Activated T-cell treated with anti-CD3 and anti-CD28 coated beads for 24 hours (primary cell): ENCODE measurements around the gene KYAT1.
A peak's percentile ranks its signal among the peaks of the same experiment; 100 is the strongest.

Source experiments
- DNase-seq: peaks from one replicate; pipeline ENCODE4 v3.0.0-alpha.2; 2020; ENCODE audit warnings: low read depth

KYAT1 gene

GRCh38 chr9:128838338-128838737, 43.4 kb downstream of the KYAT1 start:
- no peak for DNase-seq

DNA sequence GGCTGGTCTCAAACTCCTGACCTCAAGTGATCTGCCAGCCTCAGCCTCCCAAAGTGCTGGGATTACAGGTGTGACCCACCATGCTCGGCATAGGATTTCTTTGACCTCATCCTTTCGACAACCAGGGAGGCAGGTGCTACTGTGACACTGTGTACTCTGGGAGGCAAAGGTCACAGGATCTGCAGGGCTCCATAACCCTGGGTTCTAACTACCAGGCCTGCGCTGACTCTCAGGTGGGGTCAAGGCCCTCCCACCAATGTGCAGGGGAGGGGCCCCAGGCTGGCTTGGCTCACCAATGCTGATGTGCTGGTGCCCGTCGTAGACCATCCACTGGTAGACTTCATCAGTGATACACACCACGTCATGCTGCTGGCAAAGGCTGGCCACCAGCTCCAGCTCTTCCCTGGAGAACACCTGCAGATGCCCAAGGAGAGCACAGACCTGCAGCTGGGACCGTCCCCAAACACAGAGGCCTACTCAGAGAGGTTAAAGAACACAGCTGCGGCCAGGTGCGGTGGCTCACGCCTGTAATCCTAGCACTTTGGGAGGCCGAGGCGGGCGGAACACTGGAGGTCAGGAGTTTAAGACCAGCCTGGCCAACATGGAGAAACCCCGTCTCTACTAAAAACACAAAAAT, 45.1 kb downstream of the KYAT1 start:
- DNase-seq: no peak

- no peak for DNase-seq
These were observed 46.2 kb downstream of the KYAT1 start for GRCh38 chr9:128835246-128836210.

DNA sequence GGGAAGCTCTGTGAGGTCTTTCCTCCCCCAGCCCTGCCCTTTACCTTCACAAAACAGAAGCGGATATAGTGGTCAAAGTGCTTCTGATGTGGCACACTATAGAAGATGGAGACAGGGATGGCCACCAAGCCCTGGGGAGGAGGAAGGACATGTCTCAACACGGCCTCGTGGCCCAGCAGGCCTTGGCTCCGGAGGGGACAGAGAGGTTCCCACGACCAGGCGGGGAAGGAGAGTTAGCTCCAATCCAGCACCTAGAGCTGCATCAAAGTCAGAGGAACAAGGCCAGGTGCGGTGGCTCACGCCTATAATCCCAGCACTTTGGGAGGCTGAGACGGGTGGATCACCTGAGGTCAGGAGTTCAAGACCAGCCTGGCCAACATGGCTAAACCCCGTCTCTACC, 48.1 kb downstream of the KYAT1 start:
- no peak for DNase-seq

DNA sequence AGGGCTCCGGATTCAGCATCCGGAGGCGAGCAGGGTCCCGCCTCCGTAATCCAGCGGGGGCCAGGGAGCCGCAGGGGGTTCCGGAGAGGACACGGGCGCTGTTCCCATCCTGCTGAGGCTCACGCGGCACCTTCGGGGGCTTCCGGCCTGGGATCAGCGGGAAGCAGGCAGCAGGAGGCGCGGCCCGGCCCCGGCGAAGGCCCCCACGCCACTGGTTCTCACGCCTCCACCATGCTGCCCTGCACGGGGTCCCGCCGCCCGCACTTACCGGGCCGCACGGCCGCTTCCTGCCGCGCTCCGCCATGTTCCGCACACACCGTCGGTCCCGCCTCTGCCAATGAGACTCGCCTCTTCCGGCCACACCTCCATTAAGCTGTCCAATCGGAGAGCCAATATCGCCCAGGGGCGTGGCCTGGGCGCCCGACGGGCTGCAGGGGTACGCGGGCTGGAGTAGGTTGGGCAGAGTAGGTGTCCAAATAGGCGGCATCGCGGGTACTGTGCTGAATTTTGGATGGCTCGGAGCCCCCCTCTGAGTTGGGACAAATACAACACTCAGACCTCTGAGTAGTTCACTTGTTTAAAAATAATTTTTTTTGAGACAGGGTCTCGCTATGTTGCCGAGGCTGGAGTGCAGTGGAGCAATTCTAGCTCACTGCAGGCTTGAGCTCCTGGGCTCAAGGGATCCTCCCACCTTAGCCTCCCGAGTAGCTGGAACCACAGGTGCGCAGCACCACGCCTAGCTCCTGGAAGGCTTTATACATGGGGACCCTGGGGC, 52.1 kb downstream of the KYAT1 start, which contains the start of gene SPOUT1:
Gene SPOUT1 (minus strand): TSS at position 318 of the 775 bp plus-strand sequence. CDS start 14 bp downstream, at position 304.
- peak; percentile 93 for DNase-seq

DNA sequence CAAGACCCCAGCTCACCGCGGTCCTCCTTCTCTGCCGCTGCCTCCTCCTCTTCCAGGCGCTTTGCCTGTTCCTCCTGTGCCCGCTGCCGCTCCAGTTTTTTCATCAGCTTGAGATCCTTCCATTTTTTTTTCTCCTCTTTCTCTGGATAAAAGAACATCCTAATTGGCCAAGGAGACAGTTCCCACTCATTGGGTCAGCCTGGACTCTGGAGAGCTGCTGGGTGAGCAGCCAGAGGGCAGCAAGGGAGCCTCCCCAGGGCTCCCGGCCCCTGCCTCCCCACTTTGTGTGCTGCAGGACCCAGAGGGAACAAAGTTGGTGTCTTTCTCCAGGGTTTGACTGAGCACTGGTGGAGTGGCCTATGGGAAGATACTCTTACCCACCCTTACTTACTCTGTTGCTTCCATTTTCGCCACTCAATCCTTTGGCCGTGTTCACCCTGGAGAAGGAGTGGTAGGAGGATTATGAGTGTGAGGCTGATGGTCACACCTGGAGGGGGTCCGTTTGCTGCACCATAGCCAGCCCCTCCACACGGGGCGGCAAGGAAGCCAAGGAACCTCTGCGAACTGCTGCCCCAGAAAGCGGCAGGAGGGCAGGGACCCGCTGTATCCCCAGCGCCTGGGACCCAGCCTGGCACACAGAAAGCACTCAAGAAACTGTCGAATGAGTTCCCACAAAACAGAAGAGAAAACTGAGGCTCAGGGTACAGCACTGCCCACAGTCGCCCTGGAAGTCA, 52.9 kb downstream of the KYAT1 start:
- DNase-seq: no peak

GRCh38 chr9:128828267-128828666, 53.5 kb downstream of the KYAT1 start:
- no peak for DNase-seq

DNA sequence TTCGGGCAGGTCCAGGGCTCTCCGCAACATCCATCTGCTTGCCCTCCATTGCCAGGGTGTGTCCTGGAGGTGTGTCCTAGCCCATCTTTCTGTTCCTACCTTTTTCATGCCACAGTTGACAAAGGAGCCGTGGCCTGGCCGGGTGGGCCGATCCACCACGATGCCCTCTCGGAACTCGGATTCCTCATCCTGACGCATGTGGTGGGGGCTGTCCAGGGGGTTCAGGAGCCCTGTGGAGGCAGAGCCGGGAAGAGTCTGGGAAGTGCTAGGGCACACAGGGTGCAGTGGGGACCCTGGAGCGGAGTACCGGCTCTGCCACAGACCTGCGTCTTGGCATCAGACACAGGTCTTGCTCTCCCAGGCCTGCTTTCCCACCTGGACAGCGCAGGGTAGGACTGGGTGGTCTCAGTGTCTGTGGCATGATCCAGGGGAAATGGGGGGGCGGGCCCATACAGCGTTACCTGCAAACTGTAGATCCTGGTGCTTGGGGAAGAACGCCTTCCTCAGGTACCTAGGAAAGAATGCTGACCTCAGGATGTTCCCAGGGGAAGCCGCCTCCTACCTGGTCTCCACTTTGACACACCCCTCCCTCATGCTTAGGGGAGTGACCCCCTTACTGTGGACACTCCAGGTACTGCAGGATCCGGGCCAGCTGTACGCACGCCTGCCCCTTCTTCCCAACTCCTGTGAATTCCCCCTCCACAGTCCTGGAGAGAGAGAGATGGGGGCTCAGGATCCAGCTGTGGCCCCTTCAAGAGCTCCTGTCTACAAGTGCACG, 55.6 kb downstream of the KYAT1 start:
- no peak for DNase-seq

- DNase-seq: no peak
These were observed 56.8 kb downstream of the KYAT1 start for GRCh38 chr9:128824911-128825310.

GRCh38 chr9:128823903-128824406, 57.8 kb downstream of the KYAT1 start:
- no peak for DNase-seq

DNA sequence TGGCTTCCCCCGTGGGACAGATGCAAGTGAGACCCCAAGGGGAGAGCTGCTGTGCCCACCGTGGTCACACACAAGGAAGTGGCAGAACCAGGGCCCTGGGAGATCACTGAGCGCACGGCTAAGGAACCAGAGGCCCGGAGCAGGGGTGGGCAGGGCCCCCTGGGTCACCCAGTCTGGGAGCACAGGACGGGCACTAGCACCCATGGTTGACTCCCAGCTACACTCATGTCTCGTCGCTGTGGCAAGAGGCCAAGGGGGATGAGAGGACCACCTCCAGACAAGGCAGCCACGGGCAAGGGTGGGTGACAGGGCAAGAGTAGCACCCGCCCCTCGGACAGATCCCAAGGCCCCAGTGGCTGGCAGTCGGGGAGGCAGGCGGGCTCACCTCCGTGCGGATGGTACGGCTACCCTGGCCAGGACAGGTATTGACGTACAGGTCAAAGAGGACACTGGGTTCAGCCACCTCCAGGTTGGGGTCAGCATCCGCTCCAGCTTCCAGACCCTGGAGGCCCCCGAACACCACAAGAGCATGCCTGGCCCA, 58.3 kb downstream of the KYAT1 start:
- DNase-seq: no peak

- DNase-seq: no peak
These were observed 59.2 kb downstream of the KYAT1 start for GRCh38 chr9:128822407-128823042.

GRCh38 chr9:128821584-128822406, 60.0 kb downstream of the KYAT1 start:
- no peak for DNase-seq

GRCh38 chr9:128820665-128821583, 60.8 kb downstream of the KYAT1 start:
- no peak for DNase-seq

DNA sequence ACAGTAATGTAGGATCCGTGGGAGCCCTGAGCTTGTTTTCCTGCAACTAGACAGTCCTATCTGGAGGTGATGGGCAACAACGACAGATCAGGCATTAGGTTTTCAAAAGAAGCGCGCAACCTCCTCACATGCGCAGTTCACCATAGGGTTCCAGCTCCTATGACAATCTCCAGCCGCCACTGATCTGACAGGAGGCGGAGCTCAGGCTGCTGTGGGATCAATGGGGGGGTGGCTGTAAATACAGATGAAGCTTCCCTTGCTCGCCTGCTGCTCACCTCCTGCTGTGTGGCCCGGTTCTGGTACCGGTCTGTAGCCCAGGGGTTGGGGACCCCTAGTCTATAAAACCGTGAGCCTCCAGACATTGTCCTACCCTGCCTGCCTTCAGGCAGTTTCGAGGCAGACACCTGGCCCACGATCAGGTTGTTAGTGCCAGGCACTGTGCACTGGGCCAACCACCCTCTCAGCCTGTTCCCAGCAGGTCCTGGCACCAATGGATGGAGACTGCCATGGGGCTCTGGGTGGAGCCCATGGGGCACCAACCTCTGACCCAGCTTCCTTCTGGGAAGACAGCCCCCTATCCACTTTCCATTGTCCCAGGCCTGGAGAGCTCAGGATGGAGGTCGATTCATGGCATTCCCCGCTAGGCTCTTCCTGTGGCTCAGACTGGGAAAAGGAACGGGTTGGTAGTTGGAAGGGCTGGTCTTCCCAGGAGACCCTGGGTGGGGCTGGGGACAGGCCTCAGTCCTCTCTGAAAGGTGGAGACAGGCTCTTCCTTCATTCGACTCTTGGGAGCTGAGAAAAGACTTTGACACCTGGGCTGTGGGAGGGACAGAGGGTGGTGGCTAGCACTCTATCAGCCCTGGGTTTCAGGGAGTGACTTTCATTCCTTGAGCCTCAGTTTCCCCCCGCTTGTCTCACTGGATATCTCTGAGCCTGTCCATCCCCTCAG, 61.8 kb downstream of the KYAT1 start:
- no peak for DNase-seq

- DNase-seq: peak; percentile 16
These were observed 62.7 kb downstream of the KYAT1 start for GRCh38 chr9:128818839-128819715.
